Measurements from ENCODE around the gene REELD1.

REELD1 gene

GRCh38 chr4:146243141-146243882 lies 29.0 kb downstream of the REELD1 start:
- Histone ChIP-seq H3K4me3 (ENCODE audit: low read depth, low read length) (no peak overlapping the region), H3K27me3 (replicated peaks) (no peaks in the 10 kb centered on the region), H3K36me3 (replicated peaks) (no peaks in the 10 kb centered on the region), H3K27ac (no peak overlapping the region)
- in situ Hi-C loops (cut with HindIII; ENCODE audit: low pct_ligation_motif_present, low sequenced_read_pairs) = no loop called here
- DNase-seq = peak; percentile 28
- peak; percentile 63 for TF ChIP-seq CTCF (IDR thresholded peaks at IDR 0.05; ENCODE audit: low read depth, low read length, missing control alignments)

- no peak for DNase-seq
- TF ChIP-seq CTCF (IDR thresholded peaks at IDR 0.05; ENCODE audit: low read depth, low read length, missing control alignments) = no peak
- Histone ChIP-seq H3K27me3 (replicated peaks) (no peaks in the 10 kb centered on the region), H3K36me3 (replicated peaks) (no peaks in the 10 kb centered on the region), H3K27ac (no peak overlapping the region), H3K4me3 (ENCODE audit: low read depth, low read length) (no peak overlapping the region)
- in situ Hi-C loops (cut with HindIII; ENCODE audit: low pct_ligation_motif_present, low sequenced_read_pairs) = no loop called here
Observed at GRCh38 chr4:146243883-146244277, 29.5 kb downstream of the REELD1 start.

- H3K27me3 ChIP-seq (replicated peaks) = no peaks in the 10 kb centered on the region
- DNase-seq = no peak
- no peak for TF ChIP-seq CTCF (IDR thresholded peaks at IDR 0.05; ENCODE audit: low read depth, low read length, missing control alignments)
- H3K36me3 ChIP-seq (replicated peaks) = no peaks in the 10 kb centered on the region
- no peak overlapping the region for H3K27ac ChIP-seq
- no peak overlapping the region for H3K4me3 ChIP-seq (ENCODE audit: low read depth, low read length)
- in situ Hi-C loops (cut with HindIII; ENCODE audit: low pct_ligation_motif_present, low sequenced_read_pairs) = no loop called here
Observed at GRCh38 chr4:146244496-146244895, 30.2 kb downstream of the REELD1 start.

GRCh38 chr4:146245246-146245645 lies 30.9 kb downstream of the REELD1 start:
- Histone ChIP-seq H3K27ac (no peak overlapping the region), H3K4me3 (ENCODE audit: low read depth, low read length) (no peak overlapping the region), H3K36me3 (replicated peaks) (no peaks in the 10 kb centered on the region), H3K27me3 (replicated peaks) (no peaks in the 10 kb centered on the region)
- in situ Hi-C loops (cut with HindIII; ENCODE audit: low pct_ligation_motif_present, low sequenced_read_pairs) = no loop called here
- peak; percentile 18 for DNase-seq
- TF ChIP-seq CTCF (IDR thresholded peaks at IDR 0.05; ENCODE audit: low read depth, low read length, missing control alignments) = no peak

GRCh38 chr4:146245850-146246249 lies 31.5 kb downstream of the REELD1 start:
- Histone ChIP-seq H3K4me3 (ENCODE audit: low read depth, low read length) (no peak overlapping the region), H3K36me3 (replicated peaks) (no peaks in the 10 kb centered on the region), H3K27ac (no peak overlapping the region), H3K27me3 (replicated peaks) (no peaks in the 10 kb centered on the region)
- no peak for DNase-seq
- in situ Hi-C loops (cut with HindIII; ENCODE audit: low pct_ligation_motif_present, low sequenced_read_pairs) = no loop called here
- no peak for TF ChIP-seq CTCF (IDR thresholded peaks at IDR 0.05; ENCODE audit: low read depth, low read length, missing control alignments)

GRCh38 chr4:146246381-146246780 lies 32.0 kb downstream of the REELD1 start:
- TF ChIP-seq CTCF (IDR thresholded peaks at IDR 0.05; ENCODE audit: low read depth, low read length, missing control alignments) = no peak
- H3K27ac ChIP-seq = no peak overlapping the region
- no peaks in the 10 kb centered on the region for H3K27me3 ChIP-seq (replicated peaks)
- no peak overlapping the region for H3K4me3 ChIP-seq (ENCODE audit: low read depth, low read length)
- in situ Hi-C loops (cut with HindIII; ENCODE audit: low pct_ligation_motif_present, low sequenced_read_pairs) = no loop called here
- no peaks in the 10 kb centered on the region for H3K36me3 ChIP-seq (replicated peaks)
- no peak for DNase-seq

All from brain microvascular endothelial cell (primary cell).